NCI-H2196 treated with DMSO at 0.1 percent for 48 hours (cell line): ENCODE data around the gene KDM4C.

ENCODE experiments used
- DNase-seq: peaks from one replicate; lab custom pipeline; 2025; ENCODE audit not compliant: unreplicated experiment; lab: John Stamatoyannopoulos, UW

KDM4C gene

GRCh38 chr9:6855860-6856259, 98.1 kb downstream of the KDM4C start:
- DNase-seq, result no peak

GRCh38 chr9:6864102-6864501, 106.3 kb downstream of the KDM4C start:
- no peak for DNase-seq

GRCh38 chr9:6869081-6869948, 111.5 kb downstream of the KDM4C start:
- DNase-seq, result no peak

GRCh38 chr9:6870149-6870548, 112.4 kb downstream of the KDM4C start:
- DNase-seq, result no peak

- DNase-seq, result no peak
These were observed 113.1 kb downstream of the KDM4C start for GRCh38 chr9:6870650-6871477.

GRCh38 chr9:6873857-6874256, 116.1 kb downstream of the KDM4C start:
- no peak for DNase-seq

- DNase-seq, result no peak
These were observed 118.6 kb downstream of the KDM4C start for GRCh38 chr9:6876195-6876894.

GRCh38 chr9:6877671-6878161, 119.9 kb downstream of the KDM4C start:
- DNase-seq, result no peak

- DNase-seq, result no peak
These were observed 122.9 kb downstream of the KDM4C start for GRCh38 chr9:6880626-6881025.

- no peak for DNase-seq
These were observed 126.3 kb downstream of the KDM4C start for GRCh38 chr9:6884101-6884500.

GRCh38 chr9:6884990-6885389, 127.2 kb downstream of the KDM4C start:
- no peak for DNase-seq

GRCh38 chr9:6887051-6887450, 129.3 kb downstream of the KDM4C start:
- no peak for DNase-seq

GRCh38 chr9:6889868-6890267, 132.1 kb downstream of the KDM4C start:
- DNase-seq, result no peak

- DNase-seq, result no peak
These were observed 135.8 kb downstream of the KDM4C start for GRCh38 chr9:6893350-6894131.

GRCh38 chr9:6894135-6894534, 136.4 kb downstream of the KDM4C start:
- DNase-seq, result no peak

- no peak for DNase-seq
These were observed 138.0 kb downstream of the KDM4C start for GRCh38 chr9:6895754-6896153.

- DNase-seq, result no peak
These were observed 138.8 kb downstream of the KDM4C start for GRCh38 chr9:6896562-6896961.

GRCh38 chr9:6897207-6897822, 139.5 kb downstream of the KDM4C start:
- no peak for DNase-seq

- DNase-seq, result no peak
These were observed 140.1 kb downstream of the KDM4C start for GRCh38 chr9:6897898-6898302.

- DNase-seq, result no peak
These were observed 141.5 kb downstream of the KDM4C start for GRCh38 chr9:6899274-6899673.
